ENCODE results near the gene CMPK2.

CMPK2 gene

DNA sequence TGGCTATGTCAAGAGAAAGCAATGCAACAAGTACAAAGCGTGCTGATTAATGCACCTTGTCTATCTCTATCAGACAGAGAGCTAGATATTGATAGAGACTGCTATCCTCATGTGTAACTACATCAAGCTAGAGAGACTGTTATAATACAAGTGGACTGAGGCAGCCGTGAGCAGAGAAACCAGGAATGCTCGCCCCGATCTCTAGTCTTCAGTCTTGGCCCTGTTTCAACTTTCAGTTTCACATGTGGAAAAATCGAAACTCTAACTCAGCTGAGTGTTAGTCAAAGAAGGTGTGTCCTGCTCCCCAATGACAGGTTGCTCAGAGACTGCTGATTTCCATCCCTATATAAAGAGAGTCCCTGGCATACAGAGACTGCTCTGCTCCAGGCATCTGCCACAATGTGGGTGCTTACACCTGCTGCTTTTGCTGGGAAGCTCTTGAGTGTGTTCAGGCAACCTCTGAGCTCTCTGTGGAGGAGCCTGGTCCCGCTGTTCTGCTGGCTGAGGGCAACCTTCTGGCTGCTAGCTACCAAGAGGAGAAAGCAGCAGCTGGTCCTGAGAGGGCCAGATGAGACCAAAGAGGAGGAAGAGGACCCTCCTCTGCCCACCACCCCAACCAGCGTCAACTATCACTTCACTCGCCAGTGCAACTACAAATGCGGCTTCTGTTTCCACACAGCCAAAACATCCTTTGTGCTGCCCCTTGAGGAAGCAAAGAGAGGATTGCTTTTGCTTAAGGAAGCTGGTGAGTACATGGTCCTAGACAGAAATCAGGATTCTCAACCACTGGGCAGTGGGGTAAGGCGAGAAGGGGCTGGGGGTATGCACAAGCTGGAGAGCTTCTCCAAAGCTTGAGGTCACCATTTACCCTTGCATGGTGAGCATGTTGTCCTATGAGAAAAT lies 11.9 kb upstream of the CMPK2 start, which contains the start of gene RSAD2:
Gene RSAD2 (plus strand): TSS at position 376 of the 903 bp plus-strand sequence. CDS start 24 bp downstream, at position 400.
- H4K20me1 ChIP-seq (ENCODE audit: insufficient read depth, low read length, poor library complexity, severe bottlenecking) = no peaks in the 10 kb centered on the region

DNA sequence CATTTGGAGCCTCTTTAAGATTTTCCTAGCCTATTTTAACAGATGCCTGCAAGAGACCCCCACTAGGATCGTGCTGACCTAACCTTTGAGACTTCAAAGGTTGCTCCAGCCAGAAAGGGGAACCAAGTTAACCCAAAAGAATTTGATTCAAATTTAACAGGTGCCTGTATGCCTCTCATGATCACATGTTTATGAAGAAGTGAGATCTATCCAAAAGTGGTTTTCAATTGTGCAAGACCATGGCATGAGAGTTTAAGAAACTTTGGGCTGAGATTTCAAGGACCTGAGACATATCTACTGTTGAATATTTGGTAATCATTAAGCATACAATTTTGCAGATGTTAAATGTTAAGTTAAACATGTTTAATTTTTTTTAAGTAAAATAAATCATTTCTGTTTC lies 10.6 kb upstream of the CMPK2 start:
- Histone ChIP-seq H3K27me3 (ENCODE audit: insufficient read depth, low read length, poor library complexity, severe bottlenecking) (no peaks in the 10 kb centered on the region), H3K9ac (ENCODE audit: low read depth, low read length, poor library complexity, severe bottlenecking) (peak overlapping the region; percentile 72), H3K36me3 (ENCODE audit: insufficient read depth, low read length) (no peaks in the 10 kb centered on the region), H3F3A (ENCODE audit: low read depth) (peaks cover 10% of the 10 kb centered on the region), H3K4me1 (ENCODE audit: insufficient read depth, low read length, poor library complexity, severe bottlenecking) (peaks cover 62% of the 10 kb centered on the region), H3K4me2 (ENCODE audit: low read depth, low read length, poor library complexity, severe bottlenecking) (no peak overlapping the region), H3K9me2 (replicated peaks; ENCODE audit: low read depth, low read length) (no peaks in the 10 kb centered on the region), H3K79me2 (ENCODE audit: insufficient read depth, low read length) (no peaks in the 10 kb centered on the region), H4K20me1 (ENCODE audit: insufficient read depth, low read length, poor library complexity, severe bottlenecking) (no peaks in the 10 kb centered on the region), H2AFZ (ENCODE audit: low read length) (0 out of 2 replicates have a peak overlapping the region, but pooled peaks have one; percentile 22), H3K4me3 (ENCODE audit: low read length, poor library complexity, severe bottlenecking) (no peak overlapping the region), H3K9me3 (ENCODE audit: insufficient read depth, low read depth, low read length) (peaks cover 7% of the 10 kb centered on the region; the same call in 1 of the 2 replicates)
- TF ChIP-seq, protein P1, sequence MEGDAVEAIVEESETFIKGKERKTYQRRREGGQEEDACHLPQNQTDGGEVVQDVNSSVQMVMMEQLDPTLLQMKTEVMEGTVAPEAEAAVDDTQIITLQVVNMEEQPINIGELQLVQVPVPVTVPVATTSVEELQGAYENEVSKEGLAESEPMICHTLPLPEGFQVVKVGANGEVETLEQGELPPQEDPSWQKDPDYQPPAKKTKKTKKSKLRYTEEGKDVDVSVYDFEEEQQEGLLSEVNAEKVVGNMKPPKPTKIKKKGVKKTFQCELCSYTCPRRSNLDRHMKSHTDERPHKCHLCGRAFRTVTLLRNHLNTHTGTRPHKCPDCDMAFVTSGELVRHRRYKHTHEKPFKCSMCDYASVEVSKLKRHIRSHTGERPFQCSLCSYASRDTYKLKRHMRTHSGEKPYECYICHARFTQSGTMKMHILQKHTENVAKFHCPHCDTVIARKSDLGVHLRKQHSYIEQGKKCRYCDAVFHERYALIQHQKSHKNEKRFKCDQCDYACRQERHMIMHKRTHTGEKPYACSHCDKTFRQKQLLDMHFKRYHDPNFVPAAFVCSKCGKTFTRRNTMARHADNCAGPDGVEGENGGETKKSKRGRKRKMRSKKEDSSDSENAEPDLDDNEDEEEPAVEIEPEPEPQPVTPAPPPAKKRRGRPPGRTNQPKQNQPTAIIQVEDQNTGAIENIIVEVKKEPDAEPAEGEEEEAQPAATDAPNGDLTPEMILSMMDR (conservative IDR thresholded peaks at IDR 0.05; ENCODE audit: low read length) = no peak
- no peak for TF ChIP-seq EZH2phosphoT487 (IDR thresholded peaks at IDR 0.05; ENCODE audit: borderline replicate concordance)

More for the DNA sequence above, 11.9 kb upstream of the CMPK2 start, which contains the start of gene RSAD2:
- H3K9ac ChIP-seq (ENCODE audit: low read depth, low read length, poor library complexity, severe bottlenecking) = peak within 1 kb of the TSS; percentile 72
- H3K4me2 ChIP-seq (ENCODE audit: low read depth, low read length, poor library complexity, severe bottlenecking) = peak within 1 kb of the TSS; percentile 83
- no peak for TF ChIP-seq EZH2phosphoT487 (IDR thresholded peaks at IDR 0.05; ENCODE audit: borderline replicate concordance)
- TF ChIP-seq, protein P1 (conservative IDR thresholded peaks at IDR 0.05; ENCODE audit: low read length) = peak; percentile 40; the same call in 1 of the 2 replicates
- H3K4me3 ChIP-seq (ENCODE audit: low read length, poor library complexity, severe bottlenecking) = peak within 1 kb of the TSS; percentile 72
- peaks cover 69% of the 10 kb centered on the region for H3K4me1 ChIP-seq (ENCODE audit: insufficient read depth, low read length, poor library complexity, severe bottlenecking)
- peaks cover 12% of the 10 kb centered on the region for H3F3A ChIP-seq (ENCODE audit: low read depth)
- H3K9me2 ChIP-seq (replicated peaks; ENCODE audit: low read depth, low read length) = no peaks in the 10 kb centered on the region
- no peaks in the 10 kb centered on the region for H3K36me3 ChIP-seq (ENCODE audit: insufficient read depth, low read length)
- H2AFZ ChIP-seq (ENCODE audit: low read length) = peak within 1 kb of the TSS; percentile 79
- H3K9me3 ChIP-seq (ENCODE audit: insufficient read depth, low read depth, low read length) = peaks cover 7% of the 10 kb centered on the region; the same call in 1 of the 2 replicates
- no peaks in the 10 kb centered on the region for H3K27me3 ChIP-seq (ENCODE audit: insufficient read depth, low read length, poor library complexity, severe bottlenecking)
- H3K79me2 ChIP-seq (ENCODE audit: insufficient read depth, low read length) = no peaks in the 10 kb centered on the region

DNA sequence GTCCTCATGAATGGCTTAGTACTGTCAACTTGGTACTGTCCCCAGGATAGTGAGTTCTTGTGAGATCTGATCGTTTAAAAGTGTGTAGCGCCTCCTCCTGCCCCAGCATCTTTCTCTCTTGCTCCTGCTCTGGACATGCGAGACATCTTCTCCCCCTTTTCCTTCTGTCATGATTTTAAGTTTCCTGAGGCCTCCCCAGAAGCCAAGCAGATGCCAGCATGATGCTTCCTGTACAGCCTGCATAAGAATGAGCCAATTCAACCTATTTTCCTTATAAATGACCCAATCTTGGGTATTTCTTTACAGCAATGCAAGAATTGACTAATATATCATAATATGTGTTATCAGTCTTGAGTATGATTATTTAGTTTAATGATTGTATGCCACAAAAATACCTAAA lies 8.3 kb upstream of the CMPK2 start:
- Histone ChIP-seq H3F3A (ENCODE audit: low read depth) (no peaks in the 10 kb centered on the region), H3K9me3 (ENCODE audit: insufficient read depth, low read depth, low read length) (peaks cover 7% of the 10 kb centered on the region; the same call in 1 of the 2 replicates), H3K4me2 (ENCODE audit: low read depth, low read length, poor library complexity, severe bottlenecking) (no peak overlapping the region), H3K79me2 (ENCODE audit: insufficient read depth, low read length) (no peaks in the 10 kb centered on the region), H3K36me3 (ENCODE audit: insufficient read depth, low read length) (no peaks in the 10 kb centered on the region), H4K20me1 (ENCODE audit: insufficient read depth, low read length, poor library complexity, severe bottlenecking) (no peaks in the 10 kb centered on the region), H3K9me2 (replicated peaks; ENCODE audit: low read depth, low read length) (no peaks in the 10 kb centered on the region), H3K9ac (ENCODE audit: low read depth, low read length, poor library complexity, severe bottlenecking) (no peak overlapping the region), H3K4me3 (ENCODE audit: low read length, poor library complexity, severe bottlenecking) (no peak overlapping the region), H3K27me3 (ENCODE audit: insufficient read depth, low read length, poor library complexity, severe bottlenecking) (no peaks in the 10 kb centered on the region), H3K4me1 (ENCODE audit: insufficient read depth, low read length, poor library complexity, severe bottlenecking) (peaks cover 50% of the 10 kb centered on the region), H2AFZ (ENCODE audit: low read length) (no peak overlapping the region)
- TF ChIP-seq, protein P1 (conservative IDR thresholded peaks at IDR 0.05; ENCODE audit: low read length) = no peak
- TF ChIP-seq EZH2phosphoT487 (IDR thresholded peaks at IDR 0.05; ENCODE audit: borderline replicate concordance) = no peak
